Measurements from ENCODE around the gene EME2. TPM values are rescaled to one million over a fixed set of nuclear protein-coding genes. Genes with fewer than 3 reads are reported as not detected.

EME2 gene
- total and polyA plus RNA-seq, 4 donors, result 1.4 to 9.0 (median 3.0) TPM

DNA sequence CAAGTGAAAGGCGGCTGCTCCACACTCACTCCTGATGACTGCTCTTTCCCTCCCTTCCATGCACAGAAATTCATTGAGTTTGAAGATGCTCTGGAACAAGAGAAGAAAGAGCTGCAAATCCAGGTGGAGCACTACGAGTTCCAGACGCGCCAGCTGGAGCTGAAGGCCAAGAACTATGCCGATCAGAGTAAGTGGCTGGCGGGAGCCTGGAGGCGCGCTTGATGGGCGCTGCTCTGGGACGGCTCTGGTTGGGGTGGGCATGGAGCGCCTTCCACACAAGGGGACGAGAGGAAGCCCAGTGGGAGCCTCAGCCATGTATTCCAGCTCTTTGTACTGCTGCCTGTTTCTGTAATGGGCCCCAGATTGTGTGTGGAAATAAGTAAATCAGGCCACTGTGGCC is 48.1 kb upstream of the EME2 start:
- Histone ChIP-seq H3K4me1 (ENCODE audit: control insufficient read depth in 4 of 4, insufficient read depth in 4 of 4, low read length in 3 of 4) (peaks cover 2 to 7% (median 3%) of the 10 kb centered on the region in 4 donors), H3K9ac (ENCODE audit: low read depth in 1 of 2, low read length in 2 of 2) (no peak overlapping the region), H3K36me3 (ENCODE audit: control insufficient read depth in 4 of 4, insufficient read depth in 3 of 4, low read depth in 1 of 4, low read length in 3 of 4) (peaks cover 0 to 32% (median 13%) of the 10 kb centered on the region in 4 donors), H3K9me3 (ENCODE audit: control insufficient read depth in 4 of 4, low read length in 3 of 4) (no peaks in the 10 kb centered on the region), H3K4me3 (ENCODE audit: low read depth in 1 of 3, low read length in 3 of 3) (no peak overlapping the region), H3K27me3 (ENCODE audit: control insufficient read depth in 4 of 4, insufficient read depth in 4 of 4, low read length in 3 of 4) (no peaks in the 10 kb centered on the region), H3K27ac (ENCODE audit: low read depth in 1 of 2, low read length in 2 of 2) (no peak overlapping the region)
- 96% methylated on average over 12 of the region's 12 CpGs for WGBS
- TF ChIP-seq HNF4A (conservative IDR thresholded peaks at IDR 0.05), result no peak
- TF ChIP-seq, protein P1, sequence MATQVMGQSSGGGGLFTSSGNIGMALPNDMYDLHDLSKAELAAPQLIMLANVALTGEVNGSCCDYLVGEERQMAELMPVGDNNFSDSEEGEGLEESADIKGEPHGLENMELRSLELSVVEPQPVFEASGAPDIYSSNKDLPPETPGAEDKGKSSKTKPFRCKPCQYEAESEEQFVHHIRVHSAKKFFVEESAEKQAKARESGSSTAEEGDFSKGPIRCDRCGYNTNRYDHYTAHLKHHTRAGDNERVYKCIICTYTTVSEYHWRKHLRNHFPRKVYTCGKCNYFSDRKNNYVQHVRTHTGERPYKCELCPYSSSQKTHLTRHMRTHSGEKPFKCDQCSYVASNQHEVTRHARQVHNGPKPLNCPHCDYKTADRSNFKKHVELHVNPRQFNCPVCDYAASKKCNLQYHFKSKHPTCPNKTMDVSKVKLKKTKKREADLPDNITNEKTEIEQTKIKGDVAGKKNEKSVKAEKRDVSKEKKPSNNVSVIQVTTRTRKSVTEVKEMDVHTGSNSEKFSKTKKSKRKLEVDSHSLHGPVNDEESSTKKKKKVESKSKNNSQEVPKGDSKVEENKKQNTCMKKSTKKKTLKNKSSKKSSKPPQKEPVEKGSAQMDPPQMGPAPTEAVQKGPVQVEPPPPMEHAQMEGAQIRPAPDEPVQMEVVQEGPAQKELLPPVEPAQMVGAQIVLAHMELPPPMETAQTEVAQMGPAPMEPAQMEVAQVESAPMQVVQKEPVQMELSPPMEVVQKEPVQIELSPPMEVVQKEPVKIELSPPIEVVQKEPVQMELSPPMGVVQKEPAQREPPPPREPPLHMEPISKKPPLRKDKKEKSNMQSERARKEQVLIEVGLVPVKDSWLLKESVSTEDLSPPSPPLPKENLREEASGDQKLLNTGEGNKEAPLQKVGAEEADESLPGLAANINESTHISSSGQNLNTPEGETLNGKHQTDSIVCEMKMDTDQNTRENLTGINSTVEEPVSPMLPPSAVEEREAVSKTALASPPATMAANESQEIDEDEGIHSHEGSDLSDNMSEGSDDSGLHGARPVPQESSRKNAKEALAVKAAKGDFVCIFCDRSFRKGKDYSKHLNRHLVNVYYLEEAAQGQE (IDR thresholded peaks at IDR 0.05), result no peak
- no peak for TF ChIP-seq SP1 (IDR thresholded peaks at IDR 0.05)
- no peak for TF ChIP-seq EGR1 (IDR thresholded peaks at IDR 0.05; ENCODE audit: low read depth in 2 of 2)
- TF ChIP-seq HNF4G (IDR thresholded peaks at IDR 0.05), result no peak
- no peak for TF ChIP-seq YY1 (IDR thresholded peaks at IDR 0.05)
- no peak for TF ChIP-seq TAF1 (conservative IDR thresholded peaks at IDR 0.05)
- no peak for TF ChIP-seq RAD21 (IDR thresholded peaks at IDR 0.05)
- TF ChIP-seq JUND (IDR thresholded peaks at IDR 0.05), result no peak
- TF ChIP-seq, protein P2, sequence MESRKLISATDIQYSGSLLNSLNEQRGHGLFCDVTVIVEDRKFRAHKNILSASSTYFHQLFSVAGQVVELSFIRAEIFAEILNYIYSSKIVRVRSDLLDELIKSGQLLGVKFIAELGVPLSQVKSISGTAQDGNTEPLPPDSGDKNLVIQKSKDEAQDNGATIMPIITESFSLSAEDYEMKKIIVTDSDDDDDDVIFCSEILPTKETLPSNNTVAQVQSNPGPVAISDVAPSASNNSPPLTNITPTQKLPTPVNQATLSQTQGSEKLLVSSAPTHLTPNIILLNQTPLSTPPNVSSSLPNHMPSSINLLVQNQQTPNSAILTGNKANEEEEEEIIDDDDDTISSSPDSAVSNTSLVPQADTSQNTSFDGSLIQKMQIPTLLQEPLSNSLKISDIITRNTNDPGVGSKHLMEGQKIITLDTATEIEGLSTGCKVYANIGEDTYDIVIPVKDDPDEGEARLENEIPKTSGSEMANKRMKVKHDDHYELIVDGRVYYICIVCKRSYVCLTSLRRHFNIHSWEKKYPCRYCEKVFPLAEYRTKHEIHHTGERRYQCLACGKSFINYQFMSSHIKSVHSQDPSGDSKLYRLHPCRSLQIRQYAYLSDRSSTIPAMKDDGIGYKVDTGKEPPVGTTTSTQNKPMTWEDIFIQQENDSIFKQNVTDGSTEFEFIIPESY (IDR thresholded peaks at IDR 0.05), result no peak
- no peak for TF ChIP-seq FOXA2 (IDR thresholded peaks at IDR 0.05)
- no peak for TF ChIP-seq NR2F2 (IDR thresholded peaks at IDR 0.05)
- no peak for TF ChIP-seq FOXA1 (IDR thresholded peaks at IDR 0.05)
- DNase-seq (ENCODE audit: low spot score), result no peak

- TF ChIP-seq ATF3 (IDR thresholded peaks at IDR 0.05) (no peak), SP1 (IDR thresholded peaks at IDR 0.05) (no peak), CTCF (IDR thresholded peaks at IDR 0.05; ENCODE audit: low read depth, low read length, missing input control) (no peak), HNF4G (IDR thresholded peaks at IDR 0.05) (no peak)
- no peak for DNase-seq (ENCODE audit: low spot score)
- H3K4me1 ChIP-seq (ENCODE audit: control insufficient read depth in 4 of 4, insufficient read depth in 4 of 4, low read length in 3 of 4), result peaks cover 0 to 3% (median under 1%) of the 10 kb centered on the region in 4 donors
- no peak overlapping the region for H3K4me3 ChIP-seq (ENCODE audit: low read depth in 1 of 3, low read length in 3 of 3)
- WGBS, result 96% methylated on average over 32 of the region's 32 CpGs
- no peaks in the 10 kb centered on the region for H3K27me3 ChIP-seq (ENCODE audit: control insufficient read depth in 4 of 4, insufficient read depth in 4 of 4, low read length in 3 of 4)
- H3K9ac ChIP-seq (ENCODE audit: low read depth in 1 of 2, low read length in 2 of 2), result no peak overlapping the region
- no peak overlapping the region for H3K27ac ChIP-seq (ENCODE audit: low read depth in 1 of 2, low read length in 2 of 2)
- H3K9me3 ChIP-seq (ENCODE audit: control insufficient read depth in 4 of 4, low read length in 3 of 4), result no peaks in the 10 kb centered on the region
- H3K36me3 ChIP-seq (ENCODE audit: control insufficient read depth in 4 of 4, insufficient read depth in 3 of 4, low read depth in 1 of 4, low read length in 3 of 4), result peaks cover 0 to 41% (median 16%) of the 10 kb centered on the region in 4 donors
Observed at GRCh38 chr16:1726661-1727502, 45.7 kb upstream of the EME2 start.

All from liver (tissue), 9 donors.